Thyroid gland (tissue), 4 donors: Measurements from ENCODE around the gene NCOA3.

Experiments used
- POLR2A ChIP-seq, 2 donors: fragments of 450-650 bp; IDR thresholded peaks; one replicate each; pipeline ENCODE4 v1.6.1; 2017; ENCODE audit warnings: antibody characterized with exemption in 2 of 2, mild to moderate bottlenecking in 2 of 2, moderate library complexity in 1 of 2
- TF ChIP-seq, protein P1 (sequence below), 6 experiments: fragments of 200-600 bp in 3 of 6; fragments of 450-650 bp in 3 of 6; sonication (generic) in 3 of 6; IDR thresholded peaks; one replicate each; pipeline ENCODE4 v1.5.1; 2016 to 2019; ENCODE audit warnings: antibody characterized with exemption in 6 of 6, mild to moderate bottlenecking in 2 of 6, inconsistent platforms in 1 of 6, moderate library complexity in 1 of 6

DNA sequence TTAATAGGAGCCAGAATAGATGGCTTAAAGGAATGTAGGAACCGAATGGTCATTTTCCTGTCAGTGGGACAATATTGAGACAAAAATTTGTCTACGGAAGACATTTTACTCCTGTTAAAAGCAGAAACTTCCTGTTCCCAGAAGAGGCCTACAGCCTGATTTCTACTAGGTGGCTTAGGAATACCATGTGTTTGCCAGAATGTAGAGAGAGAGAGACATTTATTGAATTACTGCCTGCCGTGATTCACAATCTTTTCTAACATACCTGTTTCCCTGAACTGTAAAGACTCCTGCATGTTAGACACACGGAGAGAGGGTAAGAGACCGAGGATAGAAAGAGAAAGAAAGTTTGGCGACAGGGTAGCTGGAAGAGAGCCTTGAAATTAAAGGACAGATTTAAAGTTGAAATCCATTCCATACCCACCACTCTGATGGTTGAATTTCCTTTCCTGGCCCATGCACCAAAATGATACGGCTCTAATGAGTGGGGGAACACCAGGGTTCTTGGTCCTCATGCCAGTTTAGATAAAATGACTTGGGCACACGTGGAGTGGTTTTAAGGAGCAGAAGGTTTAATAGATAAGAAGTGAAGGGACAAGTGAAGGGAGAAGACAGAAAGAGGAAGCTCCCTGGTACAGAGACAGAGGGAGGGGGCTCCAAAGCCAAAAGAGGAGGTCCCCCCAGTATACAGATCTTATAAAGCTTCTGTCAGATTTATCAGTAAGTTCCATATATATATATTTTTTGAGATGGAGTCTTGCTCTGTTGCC lies 22.5 kb downstream of the NCOA3 start:
- TF ChIP-seq, protein P1, sequence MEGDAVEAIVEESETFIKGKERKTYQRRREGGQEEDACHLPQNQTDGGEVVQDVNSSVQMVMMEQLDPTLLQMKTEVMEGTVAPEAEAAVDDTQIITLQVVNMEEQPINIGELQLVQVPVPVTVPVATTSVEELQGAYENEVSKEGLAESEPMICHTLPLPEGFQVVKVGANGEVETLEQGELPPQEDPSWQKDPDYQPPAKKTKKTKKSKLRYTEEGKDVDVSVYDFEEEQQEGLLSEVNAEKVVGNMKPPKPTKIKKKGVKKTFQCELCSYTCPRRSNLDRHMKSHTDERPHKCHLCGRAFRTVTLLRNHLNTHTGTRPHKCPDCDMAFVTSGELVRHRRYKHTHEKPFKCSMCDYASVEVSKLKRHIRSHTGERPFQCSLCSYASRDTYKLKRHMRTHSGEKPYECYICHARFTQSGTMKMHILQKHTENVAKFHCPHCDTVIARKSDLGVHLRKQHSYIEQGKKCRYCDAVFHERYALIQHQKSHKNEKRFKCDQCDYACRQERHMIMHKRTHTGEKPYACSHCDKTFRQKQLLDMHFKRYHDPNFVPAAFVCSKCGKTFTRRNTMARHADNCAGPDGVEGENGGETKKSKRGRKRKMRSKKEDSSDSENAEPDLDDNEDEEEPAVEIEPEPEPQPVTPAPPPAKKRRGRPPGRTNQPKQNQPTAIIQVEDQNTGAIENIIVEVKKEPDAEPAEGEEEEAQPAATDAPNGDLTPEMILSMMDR (IDR thresholded peaks at IDR 0.05), result no peak
- no peak for TF ChIP-seq POLR2A (IDR thresholded peaks at IDR 0.05)
